RWPE2 (cell line): Measurements from ENCODE around the gene SCAANT1.

ENCODE experiments used
- ATAC-seq: fragments of 200-7000 bp; cut with Tn5 transposase; 3 replicates; pipeline ENCODE4 v1.9.1; 2021; ENCODE audit warnings: low read depth
- DNase-seq: peaks from one replicate; pipeline ENCODE4 v3.0.0-alpha.2; 2020; ENCODE audit warnings: low spot score
- H3K27ac ChIP-seq: fragments of 450-650 bp; 2 replicates; pipeline ENCODE4 v1.5.1; 2017; ENCODE audit warnings: mild to moderate bottlenecking; ENCODE audit not compliant: poor library complexity, severe bottlenecking
- H3K27me3 ChIP-seq: fragments of 250-450 bp; sonication (Bioruptor Pico); 2 replicates; pipeline ENCODE4 v1.5.1; 2021; ENCODE audit warnings: mild to moderate bottlenecking, moderate library complexity; ENCODE audit not compliant: insufficient read depth, poor library complexity, severe bottlenecking
- H3K36me3 ChIP-seq: fragments of 250-450 bp; sonication (Bioruptor Pico); 2 replicates; pipeline ENCODE4 v1.5.1; 2020; ENCODE audit warnings: low read depth, mild to moderate bottlenecking, moderate library complexity
- H3K4me1 ChIP-seq: fragments of 250-450 bp; sonication (Bioruptor Pico); 2 replicates; pipeline ENCODE4 v1.5.1; 2021; ENCODE audit warnings: mild to moderate bottlenecking, moderate library complexity; ENCODE audit not compliant: insufficient read depth, poor library complexity, severe bottlenecking
- H3K4me3 ChIP-seq: fragments of 250-450 bp; sonication (Bioruptor Pico); 2 replicates; pipeline ENCODE4 v1.5.1; 2021; ENCODE audit warnings: mild to moderate bottlenecking, moderate library complexity; ENCODE audit not compliant: severe bottlenecking
- H3K9me3 ChIP-seq: fragments of 250-450 bp; sonication (Bioruptor Pico); 2 replicates; pipeline ENCODE4 v1.5.1; 2021; ENCODE audit warnings: mild to moderate bottlenecking, moderate library complexity; ENCODE audit not compliant: severe bottlenecking
- TF ChIP-seq, protein P1 (sequence below): fragments of 450-650 bp; IDR thresholded peaks from one replicate; pipeline ENCODE4 v1.5.1; 2017; ENCODE audit warnings: mild to moderate bottlenecking, moderate library complexity; ENCODE audit not compliant: poor library complexity, severe bottlenecking

SCAANT1 gene

DNA sequence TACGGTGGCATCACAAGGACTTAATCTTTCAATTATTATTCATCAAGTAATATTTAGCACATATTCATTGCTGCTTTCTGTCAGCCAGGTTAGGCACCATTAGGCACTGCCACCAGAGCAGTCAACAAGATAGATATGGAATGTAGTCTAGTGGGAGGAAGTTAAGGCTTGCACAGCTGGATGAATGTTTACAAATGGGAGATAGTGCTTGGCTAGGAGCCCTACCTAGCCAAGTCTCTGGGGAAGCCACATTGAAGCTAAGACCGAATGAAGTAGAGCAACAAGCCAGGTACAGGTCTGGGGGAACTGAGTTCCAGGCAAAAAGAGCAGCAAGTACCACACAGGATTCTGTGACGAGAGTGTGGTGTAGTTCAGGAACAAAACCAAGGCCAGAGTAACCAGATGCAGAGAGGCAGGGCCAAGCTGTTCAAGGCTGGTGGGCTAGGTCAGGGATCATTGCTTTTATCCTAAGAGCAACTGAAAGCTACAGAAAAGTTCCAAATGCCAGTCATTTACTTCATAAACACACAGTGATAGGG is 33.4 kb upstream of the SCAANT1 start:
- Histone ChIP-seq H3K27me3 (no peaks in the 10 kb centered on the region), H3K9me3 (no peaks in the 10 kb centered on the region), H3K27ac (no peak overlapping the region), H3K4me1 (peaks cover 5% of the 10 kb centered on the region), H3K4me3 (no peak overlapping the region), H3K36me3 (peaks cover 16% of the 10 kb centered on the region)
- TF ChIP-seq, protein P1, sequence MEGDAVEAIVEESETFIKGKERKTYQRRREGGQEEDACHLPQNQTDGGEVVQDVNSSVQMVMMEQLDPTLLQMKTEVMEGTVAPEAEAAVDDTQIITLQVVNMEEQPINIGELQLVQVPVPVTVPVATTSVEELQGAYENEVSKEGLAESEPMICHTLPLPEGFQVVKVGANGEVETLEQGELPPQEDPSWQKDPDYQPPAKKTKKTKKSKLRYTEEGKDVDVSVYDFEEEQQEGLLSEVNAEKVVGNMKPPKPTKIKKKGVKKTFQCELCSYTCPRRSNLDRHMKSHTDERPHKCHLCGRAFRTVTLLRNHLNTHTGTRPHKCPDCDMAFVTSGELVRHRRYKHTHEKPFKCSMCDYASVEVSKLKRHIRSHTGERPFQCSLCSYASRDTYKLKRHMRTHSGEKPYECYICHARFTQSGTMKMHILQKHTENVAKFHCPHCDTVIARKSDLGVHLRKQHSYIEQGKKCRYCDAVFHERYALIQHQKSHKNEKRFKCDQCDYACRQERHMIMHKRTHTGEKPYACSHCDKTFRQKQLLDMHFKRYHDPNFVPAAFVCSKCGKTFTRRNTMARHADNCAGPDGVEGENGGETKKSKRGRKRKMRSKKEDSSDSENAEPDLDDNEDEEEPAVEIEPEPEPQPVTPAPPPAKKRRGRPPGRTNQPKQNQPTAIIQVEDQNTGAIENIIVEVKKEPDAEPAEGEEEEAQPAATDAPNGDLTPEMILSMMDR = no peak
- DNase-seq (no peak), ATAC-seq (no peak)

DNA sequence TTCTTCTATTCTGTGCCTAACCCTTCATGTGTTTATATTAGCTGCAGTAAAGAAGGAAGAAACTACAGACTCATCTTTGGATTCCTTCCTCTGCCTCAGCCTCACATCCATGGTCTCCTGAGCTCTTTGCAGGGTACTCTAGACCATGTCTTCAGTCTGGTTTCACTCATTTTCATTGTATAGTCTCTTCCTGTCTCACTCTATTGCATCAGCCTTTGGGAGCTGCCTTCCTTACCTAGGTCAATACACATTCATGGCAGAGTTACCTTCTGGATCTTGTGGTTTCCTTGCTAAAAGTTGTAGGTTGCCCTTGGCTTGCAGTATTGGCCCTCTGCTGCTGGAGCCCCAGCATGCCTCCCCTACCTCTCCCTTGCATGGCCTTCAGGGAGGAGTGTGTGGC is 31.5 kb upstream of the SCAANT1 start:
- TF ChIP-seq, protein P1 = no peak
- Histone ChIP-seq H3K36me3 (peaks cover 5% of the 10 kb centered on the region), H3K4me3 (no peak overlapping the region), H3K9me3 (no peaks in the 10 kb centered on the region), H3K4me1 (peaks cover 14% of the 10 kb centered on the region), H3K27ac (no peak overlapping the region), H3K27me3 (no peaks in the 10 kb centered on the region)
- ATAC-seq = no peak
- no peak for DNase-seq

DNA sequence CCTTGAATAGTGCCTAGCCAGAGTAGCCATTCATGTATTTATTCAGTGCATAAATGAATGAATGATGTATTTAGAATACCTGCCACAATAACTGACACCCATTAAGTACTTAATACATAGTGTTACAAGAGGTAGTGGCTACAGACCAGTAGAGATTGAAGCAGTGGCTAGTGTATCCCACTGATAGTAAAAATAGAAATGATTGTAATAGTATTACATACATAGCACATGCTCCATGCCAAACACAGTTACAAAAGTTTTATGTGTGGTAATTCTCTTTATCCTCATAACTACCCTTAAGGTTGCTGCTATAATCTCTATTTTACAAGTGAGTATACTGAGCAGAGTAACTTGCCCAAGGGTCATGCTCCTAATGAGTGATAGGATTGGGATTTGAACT is 30.3 kb upstream of the SCAANT1 start:
- DNase-seq (no peak), ATAC-seq (no peak)
- TF ChIP-seq, protein P1 = no peak
- H3K27ac ChIP-seq = no peak overlapping the region
- no peaks in the 10 kb centered on the region for H3K27me3 ChIP-seq
- peaks cover 25% of the 10 kb centered on the region for H3K4me1 ChIP-seq
- no peaks in the 10 kb centered on the region for H3K9me3 ChIP-seq
- H3K36me3 ChIP-seq = peaks cover 5% of the 10 kb centered on the region
- no peak overlapping the region for H3K4me3 ChIP-seq

DNA sequence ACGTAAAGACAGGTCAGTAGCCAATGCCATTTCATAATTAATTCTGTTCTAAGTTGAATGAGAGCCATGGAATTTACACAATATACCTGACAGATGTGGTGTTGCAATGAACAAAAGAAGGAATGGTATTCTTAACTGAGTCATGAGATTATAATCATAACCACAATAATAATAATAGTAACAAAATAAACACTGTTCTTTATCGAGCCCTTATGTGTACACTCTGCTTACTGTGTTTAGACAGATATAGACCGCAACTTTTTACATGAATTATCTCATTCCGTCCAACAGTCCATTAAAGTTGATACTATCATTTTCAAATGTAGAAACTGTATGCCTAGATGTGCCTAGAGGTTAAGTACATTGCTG is 28.2 kb upstream of the SCAANT1 start:
- Histone ChIP-seq H3K4me3 (no peak overlapping the region), H3K4me1 (peaks cover 32% of the 10 kb centered on the region), H3K36me3 (peaks cover 5% of the 10 kb centered on the region), H3K9me3 (no peaks in the 10 kb centered on the region), H3K27me3 (no peaks in the 10 kb centered on the region), H3K27ac (no peak overlapping the region)
- ATAC-seq (peak; percentile 93), DNase-seq (no peak)
- TF ChIP-seq, protein P1 = no peak
